ENCODE data around the gene ABAT. TPM values are rescaled to one million over a fixed set of nuclear protein-coding genes. Genes with fewer than 3 reads are reported as not detected.

ABAT gene
- total RNA-seq: 1 to 10 TPM; 2.9 to 3.0 TPM

DNA sequence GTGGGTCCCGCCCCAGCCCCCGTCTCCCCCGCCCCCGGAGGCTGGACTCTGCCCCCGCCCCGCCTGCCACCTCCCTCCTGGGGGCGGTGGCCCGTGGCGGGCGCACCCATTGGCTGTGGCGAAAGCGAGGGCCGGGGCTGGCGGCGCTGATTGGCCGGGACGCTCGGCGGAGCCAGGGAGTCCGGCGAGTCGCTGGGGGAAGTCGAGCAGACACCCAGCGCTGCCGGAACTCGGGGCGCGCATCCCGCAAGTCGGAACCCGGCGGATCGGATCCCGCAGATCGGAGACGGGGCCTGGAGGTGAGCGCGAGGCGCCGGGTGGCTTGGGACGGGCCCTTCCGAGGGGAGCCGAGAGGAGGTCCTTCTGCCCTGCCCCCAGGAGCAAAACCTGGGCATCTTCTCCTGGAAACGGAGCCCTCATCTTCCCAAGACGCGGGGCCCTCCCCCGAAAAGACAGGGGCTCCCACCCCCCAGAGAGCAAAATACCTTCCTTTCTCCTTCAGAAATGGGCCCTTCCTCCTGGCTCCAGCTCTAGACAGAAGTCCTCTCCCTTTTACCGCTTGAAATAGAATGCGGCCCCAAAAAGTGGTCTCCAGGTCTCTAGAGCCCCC lies at the start of gene ABAT:
TSS of gene ABAT (plus strand) at position 205 of the 610 bp plus-strand sequence. CDS start 61,123 bp downstream, outside the sequence.
- CTCF ChIA-PET: interaction anchor here (1.2 to 2.7 kb wide), 5 partner anchors 30 to 335 kb away, joined by 3 to 7 read pairs (median 3); no protein-coding TSS in a partner anchor
- peaks cover 19% of the 10 kb centered on the region for H3K4me1 Mint-ChIP-seq (ENCODE audit: low read depth)

DNA sequence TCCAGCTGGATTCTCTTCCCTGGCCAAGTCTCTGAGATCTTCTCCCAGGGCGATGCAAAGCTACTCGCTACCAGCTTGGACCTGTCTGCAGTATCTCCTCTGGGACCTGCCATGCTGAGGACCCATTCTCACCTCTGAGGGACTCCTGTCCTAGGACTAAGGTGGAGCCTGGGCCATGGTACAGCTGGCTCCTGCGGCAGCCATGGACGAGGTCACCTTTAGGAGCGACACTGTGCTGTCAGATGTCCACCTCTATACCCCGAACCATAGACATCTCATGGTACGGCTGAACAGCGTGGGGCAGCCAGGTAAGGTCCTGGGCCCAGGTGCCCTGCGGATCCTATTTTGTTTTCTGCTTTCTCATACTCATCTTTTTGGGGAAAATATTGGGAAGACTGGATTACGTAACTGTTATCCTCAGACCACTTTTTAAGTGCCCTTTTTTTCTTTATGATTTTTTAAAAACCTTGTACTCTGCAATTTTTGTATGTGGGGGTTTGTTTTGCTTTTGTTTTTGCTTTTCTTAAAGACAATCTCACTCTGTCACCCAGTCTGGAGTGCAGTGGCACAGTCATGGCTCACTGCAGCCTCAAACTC lies 48.8 kb upstream of the ABAT start:
- no peak for ATAC-seq
- ChIA-PET CTCF (no interaction called here), POLR2A (no interaction called here)
- no peak for DNase-seq
- Mint-ChIP-seq H3K4me3 (no peak overlapping the region), H3K27me3 (ENCODE audit: low read depth) (no peaks in the 10 kb centered on the region), H3K27ac (no peak overlapping the region), H3K36me3 (ENCODE audit: low read depth) (peaks cover 40% of the 10 kb centered on the region), H3K9me3 (ENCODE audit: insufficient read depth) (no peaks in the 10 kb centered on the region), H3K4me1 (ENCODE audit: low read depth) (peaks cover 33% of the 10 kb centered on the region)

More for the DNA sequence above, at the start of gene ABAT:
- Mint-ChIP-seq H3K36me3 (ENCODE audit: low read depth) (no peaks in the 10 kb centered on the region), H3K4me3 (peak within 1 kb of the TSS; percentile 79), H3K27ac (peak within 1 kb of the TSS; percentile 68), H3K9me3 (ENCODE audit: insufficient read depth) (no peaks in the 10 kb centered on the region), H3K27me3 (ENCODE audit: low read depth) (no peaks in the 10 kb centered on the region)
- POLR2A ChIA-PET: interaction anchor here (0.6 to 0.7 kb wide), 2 partner anchors 27 to 240 kb away, joined by 3 to 6 read pairs; no protein-coding TSS in a partner anchor
- ATAC-seq (peak; percentile 100), DNase-seq (peak; percentile 92)

DNA sequence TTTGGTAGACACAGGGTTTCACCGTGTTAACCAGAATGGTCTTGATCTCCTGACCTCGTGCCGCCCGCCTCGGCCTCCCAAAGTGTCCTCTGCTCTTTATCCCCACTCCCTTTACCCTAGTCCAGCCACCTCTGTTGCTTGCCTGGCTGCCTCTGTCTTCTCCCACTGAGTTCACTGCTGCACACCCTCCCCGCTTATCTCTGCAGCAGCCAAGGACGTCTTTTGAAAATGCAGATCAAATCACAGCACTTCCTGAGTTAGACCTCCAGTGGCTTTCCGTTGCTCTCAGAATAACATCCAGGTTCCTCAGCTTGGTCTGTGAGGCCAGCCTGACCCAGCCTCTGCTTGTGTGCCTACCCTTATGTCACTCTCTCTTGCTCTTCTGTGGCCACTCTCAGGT lies 47.5 kb upstream of the ABAT start:
- POLR2A ChIA-PET: no interaction called here
- H3K27ac Mint-ChIP-seq: no peak overlapping the region
- DNase-seq: no peak
- H3K4me3 Mint-ChIP-seq: no peak overlapping the region
- CTCF ChIA-PET: interaction anchor here (0.7 kb wide), 1 partner anchor 33 kb away, joined by 3 read pairs; no protein-coding TSS in a partner anchor
- H3K4me1 Mint-ChIP-seq (ENCODE audit: low read depth): peaks cover 29% of the 10 kb centered on the region
- peaks cover 50% of the 10 kb centered on the region for H3K36me3 Mint-ChIP-seq (ENCODE audit: low read depth)
- no peaks in the 10 kb centered on the region for H3K9me3 Mint-ChIP-seq (ENCODE audit: insufficient read depth)
- no peak for ATAC-seq
- H3K27me3 Mint-ChIP-seq (ENCODE audit: low read depth): no peaks in the 10 kb centered on the region

DNA sequence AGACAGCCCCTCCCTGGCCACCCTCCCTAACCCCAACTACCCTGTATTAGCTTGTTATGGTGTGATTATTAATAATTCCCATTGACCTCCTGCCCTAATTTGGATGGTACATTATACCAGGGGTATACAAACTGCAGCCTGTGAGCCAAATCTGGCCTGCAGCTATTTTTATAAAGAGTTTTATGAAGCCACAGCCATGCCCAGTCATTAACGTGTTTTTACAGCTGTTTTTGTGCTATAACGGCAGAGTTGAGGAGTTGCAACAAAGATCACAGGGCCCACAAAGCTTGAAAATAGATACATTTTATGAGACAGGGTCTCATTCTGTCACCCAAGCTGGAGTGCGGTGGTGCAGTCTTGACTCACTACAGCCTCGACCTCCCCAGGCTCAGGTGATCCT lies 47.0 kb upstream of the ABAT start:
- ChIA-PET POLR2A (no interaction called here), CTCF (interaction anchor here (0.7 kb wide), 1 partner anchor 33 kb away, joined by 3 read pairs; no protein-coding TSS in a partner anchor)

DNA sequence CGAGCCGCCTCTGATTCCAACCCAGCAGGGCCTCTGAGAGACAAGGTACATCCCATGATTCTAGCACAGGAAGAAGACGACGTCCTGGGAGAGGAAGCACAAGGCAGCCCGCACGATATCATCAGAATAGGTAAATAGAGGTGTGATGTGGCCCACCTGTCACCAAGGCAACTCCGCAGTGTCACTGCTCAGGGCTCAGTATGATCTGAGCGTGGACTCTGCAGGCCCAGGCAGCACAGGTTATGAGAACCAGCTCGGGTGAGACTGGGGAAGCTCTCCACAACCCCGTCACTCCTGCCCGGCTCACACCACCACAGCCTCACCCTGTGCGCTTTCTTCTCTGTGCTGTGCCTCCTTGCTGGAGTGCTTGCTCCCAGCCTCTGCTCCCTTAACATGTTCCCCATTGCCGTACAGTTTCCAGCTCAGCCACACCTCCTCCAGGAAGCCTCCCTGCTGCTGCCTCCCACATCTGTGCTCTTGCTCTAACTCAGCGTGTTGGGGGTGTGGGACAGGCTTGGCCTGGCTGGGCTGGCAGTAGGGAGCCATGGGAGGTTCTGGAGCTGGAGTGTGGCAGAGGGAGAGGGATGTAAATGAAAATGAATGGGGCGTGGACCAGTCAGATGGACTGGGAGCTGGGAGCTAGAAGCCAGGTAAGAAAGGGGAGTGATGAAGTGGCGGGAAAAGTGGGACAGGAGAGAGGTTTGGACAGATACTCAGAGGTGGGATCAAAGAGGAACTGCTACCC lies 45.3 kb upstream of the ABAT start:
- no peaks in the 10 kb centered on the region for H3K27me3 Mint-ChIP-seq (ENCODE audit: low read depth)
- ChIA-PET CTCF (interaction anchor here (1.2 kb wide), 1 partner anchor 15 kb away, joined by 3 read pairs; no protein-coding TSS in a partner anchor), POLR2A (no interaction called here)
- ATAC-seq (no peak), DNase-seq (no peak)
- H3K36me3 Mint-ChIP-seq (ENCODE audit: low read depth): peaks cover 58% of the 10 kb centered on the region
- no peak overlapping the region for H3K27ac Mint-ChIP-seq
- no peaks in the 10 kb centered on the region for H3K9me3 Mint-ChIP-seq (ENCODE audit: insufficient read depth)
- H3K4me1 Mint-ChIP-seq (ENCODE audit: low read depth): peaks cover 18% of the 10 kb centered on the region
- H3K4me3 Mint-ChIP-seq: no peak overlapping the region

More for the DNA sequence above, 47.0 kb upstream of the ABAT start:
- Mint-ChIP-seq H3K27me3 (ENCODE audit: low read depth) (no peaks in the 10 kb centered on the region), H3K4me1 (ENCODE audit: low read depth) (peaks cover 25% of the 10 kb centered on the region), H3K36me3 (ENCODE audit: low read depth) (peaks cover 54% of the 10 kb centered on the region), H3K9me3 (ENCODE audit: insufficient read depth) (no peaks in the 10 kb centered on the region), H3K27ac (no peak overlapping the region), H3K4me3 (no peak overlapping the region)
- DNase-seq (no peak), ATAC-seq (no peak)

DNA sequence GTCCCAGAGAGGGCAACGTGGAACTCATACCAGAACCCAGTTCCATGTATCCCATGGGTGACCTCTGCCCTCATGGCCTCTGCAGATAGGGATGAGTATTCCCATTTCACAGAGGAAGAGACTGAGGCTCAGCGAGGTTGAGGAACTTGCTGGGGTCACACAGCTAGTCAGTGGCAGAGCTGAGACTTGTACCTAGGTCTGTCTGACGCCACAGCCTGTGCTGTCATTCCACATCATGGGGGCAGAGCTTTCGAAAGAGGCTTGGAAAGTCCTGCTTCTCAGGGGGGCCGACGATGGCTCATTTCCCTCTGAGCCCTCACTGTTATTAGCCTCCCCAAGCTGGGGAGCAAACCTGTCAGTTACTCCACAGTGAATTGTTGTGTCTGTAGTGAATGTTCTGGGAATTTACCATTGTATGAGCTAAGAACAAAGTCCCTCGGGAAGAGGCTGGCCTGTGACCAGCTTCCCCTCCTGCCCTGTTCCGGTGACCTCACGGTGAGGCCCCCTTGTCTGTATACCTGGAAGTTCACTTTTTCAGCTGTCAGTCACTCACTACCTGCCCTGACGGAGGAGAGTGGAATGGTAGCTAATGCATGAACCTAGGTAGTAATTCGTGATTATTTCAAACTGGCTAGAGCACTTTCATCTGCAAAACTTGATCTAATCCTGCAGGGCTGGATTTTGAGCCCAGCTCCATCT lies 44.0 kb upstream of the ABAT start:
- no peaks in the 10 kb centered on the region for H3K9me3 Mint-ChIP-seq (ENCODE audit: insufficient read depth)
- H3K4me1 Mint-ChIP-seq (ENCODE audit: low read depth): peaks cover 18% of the 10 kb centered on the region
- no peak overlapping the region for H3K4me3 Mint-ChIP-seq
- no peak for ATAC-seq
- ChIA-PET POLR2A (no interaction called here), CTCF (interaction anchor here (0.8 kb wide), 1 partner anchor 13 kb away, joined by 3 read pairs; no protein-coding TSS in a partner anchor)
- no peak overlapping the region for H3K27ac Mint-ChIP-seq
- H3K36me3 Mint-ChIP-seq (ENCODE audit: low read depth): peaks cover 61% of the 10 kb centered on the region
- no peak for DNase-seq
- H3K27me3 Mint-ChIP-seq (ENCODE audit: low read depth): no peaks in the 10 kb centered on the region

DNA sequence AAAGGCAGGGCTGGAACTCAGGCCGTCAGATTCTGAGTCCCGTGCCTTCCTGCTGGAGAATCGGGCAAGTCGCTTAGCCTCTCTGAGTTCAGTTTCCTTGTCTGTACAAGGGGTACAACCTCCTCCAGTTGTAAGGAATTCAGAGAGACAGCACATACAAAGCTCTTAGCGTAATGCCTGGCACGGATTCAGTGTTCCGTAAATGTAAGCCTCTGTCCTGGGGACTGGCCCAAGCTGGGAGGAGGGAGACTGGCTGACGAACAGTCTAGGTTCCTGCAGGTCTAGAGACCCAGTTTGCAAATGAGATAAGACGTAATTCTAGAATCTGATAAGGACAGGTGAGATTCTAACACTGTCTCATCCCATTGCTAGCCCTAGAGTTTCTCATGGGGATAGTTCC lies 43.0 kb upstream of the ABAT start:
- no peaks in the 10 kb centered on the region for H3K9me3 Mint-ChIP-seq (ENCODE audit: insufficient read depth)
- ChIA-PET CTCF (no interaction called here), POLR2A (no interaction called here)
- H3K27me3 Mint-ChIP-seq (ENCODE audit: low read depth): no peaks in the 10 kb centered on the region
- DNase-seq: no peak
- H3K4me3 Mint-ChIP-seq: no peak overlapping the region
- H3K27ac Mint-ChIP-seq: no peak overlapping the region
- H3K4me1 Mint-ChIP-seq (ENCODE audit: low read depth): peaks cover 18% of the 10 kb centered on the region
- ATAC-seq: no peak
- peaks cover 59% of the 10 kb centered on the region for H3K36me3 Mint-ChIP-seq (ENCODE audit: low read depth)

DNA sequence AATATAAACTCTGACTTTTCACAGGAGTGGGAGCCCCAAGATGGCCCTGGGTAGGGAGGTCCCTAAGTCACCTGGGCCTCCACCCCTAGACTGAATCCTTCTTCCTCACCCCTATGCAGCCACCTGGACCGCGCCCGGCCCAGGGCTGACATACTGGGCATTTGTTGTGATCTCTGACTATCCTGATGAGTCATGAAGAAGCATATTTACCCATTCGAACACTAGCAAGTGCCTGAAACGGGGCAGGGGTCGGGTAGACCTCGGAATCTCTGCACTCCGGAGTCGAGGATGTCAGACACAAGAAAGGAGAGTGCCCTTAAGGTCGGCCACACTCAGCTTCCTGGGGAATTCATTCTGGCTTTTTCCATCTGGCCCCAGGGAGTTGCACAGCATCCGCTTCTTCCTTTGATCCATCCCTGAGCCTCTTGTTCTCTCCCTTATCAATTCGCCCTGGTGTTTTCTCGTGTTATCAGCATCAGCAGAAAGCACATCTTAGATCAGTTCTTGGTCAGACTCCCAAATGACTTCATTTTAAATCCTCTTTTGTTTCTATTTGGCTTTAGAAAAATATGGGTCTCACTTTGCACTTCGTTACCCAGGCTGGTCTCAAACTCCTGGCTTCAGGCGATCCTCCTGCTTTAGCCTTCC lies 42.5 kb upstream of the ABAT start:
- H3K27ac Mint-ChIP-seq: no peak overlapping the region
- H3K27me3 Mint-ChIP-seq (ENCODE audit: low read depth): no peaks in the 10 kb centered on the region
- ATAC-seq (no peak), DNase-seq (no peak)
- ChIA-PET CTCF (no interaction called here), POLR2A (no interaction called here)
- peaks cover 17% of the 10 kb centered on the region for H3K4me1 Mint-ChIP-seq (ENCODE audit: low read depth)
- peaks cover 60% of the 10 kb centered on the region for H3K36me3 Mint-ChIP-seq (ENCODE audit: low read depth)
- no peak overlapping the region for H3K4me3 Mint-ChIP-seq
- no peaks in the 10 kb centered on the region for H3K9me3 Mint-ChIP-seq (ENCODE audit: insufficient read depth)

DNA sequence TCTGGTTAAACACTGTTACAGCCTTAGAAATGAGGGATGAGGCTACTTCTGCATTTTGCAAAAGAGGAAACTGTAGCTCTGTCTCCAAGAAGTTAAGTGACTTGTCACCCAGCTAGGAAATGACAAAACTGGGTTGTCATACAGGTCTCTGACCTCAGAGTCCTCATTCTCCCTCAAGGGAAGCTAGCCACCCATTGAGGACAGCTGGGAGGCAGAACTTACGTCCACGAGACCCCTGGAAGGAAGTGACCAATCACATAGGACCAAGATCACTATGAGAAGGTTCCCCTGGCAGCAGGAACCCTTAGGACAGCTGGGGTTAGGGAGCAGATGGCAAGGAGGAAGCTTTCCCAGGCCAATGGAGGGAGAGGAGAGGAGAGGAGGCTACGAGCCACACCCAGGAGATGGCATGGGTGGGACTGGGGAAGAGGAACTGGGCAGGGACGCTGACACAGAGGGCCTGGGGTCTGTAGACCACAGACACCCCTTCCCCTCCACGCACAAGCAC lies 41.7 kb upstream of the ABAT start:
- no peak overlapping the region for H3K27ac Mint-ChIP-seq
- peaks cover 16% of the 10 kb centered on the region for H3K4me1 Mint-ChIP-seq (ENCODE audit: low read depth)

DNA sequence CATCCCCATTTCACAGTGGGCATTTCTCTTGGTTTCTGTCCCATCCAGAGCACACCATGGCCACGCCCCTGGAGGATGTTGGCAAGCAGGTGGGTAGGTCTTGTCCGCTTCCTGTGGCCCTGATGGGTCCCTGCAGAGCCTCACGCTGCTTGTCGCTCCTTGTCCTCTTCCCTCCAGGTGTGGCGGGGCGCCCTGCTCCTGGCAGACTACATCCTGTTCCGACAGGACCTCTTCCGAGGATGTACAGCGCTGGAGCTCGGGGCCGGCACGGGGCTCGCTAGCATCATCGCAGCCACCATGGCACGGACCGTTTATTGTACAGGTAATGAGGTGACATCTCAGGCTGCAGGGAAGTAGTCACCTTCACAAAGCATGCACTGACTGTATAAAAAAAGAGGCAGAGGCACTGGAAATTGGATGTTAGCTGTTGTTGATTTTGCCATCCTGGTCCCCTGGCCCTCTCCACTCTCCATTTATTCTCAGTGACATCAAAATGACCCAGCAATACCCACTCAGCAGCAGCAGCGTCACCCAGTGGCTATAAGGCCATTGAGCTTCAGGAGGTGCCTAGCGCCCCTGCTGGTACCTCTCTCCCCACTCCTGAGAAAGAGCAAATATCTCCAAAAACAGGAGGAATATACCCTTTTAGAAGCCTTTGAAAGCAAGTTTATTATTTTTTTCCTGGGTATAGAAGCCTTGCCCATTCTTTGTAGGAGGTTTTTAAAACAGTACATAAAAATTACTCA lies 39.3 kb upstream of the ABAT start:
- ATAC-seq (no peak), DNase-seq (no peak)
- Mint-ChIP-seq H3K4me3 (no peak overlapping the region), H3K4me1 (ENCODE audit: low read depth) (peaks cover 3% of the 10 kb centered on the region), H3K9me3 (ENCODE audit: insufficient read depth) (no peaks in the 10 kb centered on the region), H3K36me3 (ENCODE audit: low read depth) (peaks cover 31% of the 10 kb centered on the region), H3K27ac (no peak overlapping the region), H3K27me3 (ENCODE audit: low read depth) (no peaks in the 10 kb centered on the region)
- CTCF ChIA-PET: interaction anchor here (1.6 kb wide), 1 partner anchor 9 kb away, joined by 6 read pairs; no protein-coding TSS in a partner anchor
- POLR2A ChIA-PET: no interaction called here

More for the DNA sequence above, 41.7 kb upstream of the ABAT start:
- Mint-ChIP-seq H3K4me3 (no peak overlapping the region), H3K27me3 (ENCODE audit: low read depth) (no peaks in the 10 kb centered on the region), H3K36me3 (ENCODE audit: low read depth) (peaks cover 53% of the 10 kb centered on the region), H3K9me3 (ENCODE audit: insufficient read depth) (no peaks in the 10 kb centered on the region)
- ATAC-seq (no peak), DNase-seq (no peak)
- POLR2A ChIA-PET: no interaction called here
- CTCF ChIA-PET: no interaction called here

DNA sequence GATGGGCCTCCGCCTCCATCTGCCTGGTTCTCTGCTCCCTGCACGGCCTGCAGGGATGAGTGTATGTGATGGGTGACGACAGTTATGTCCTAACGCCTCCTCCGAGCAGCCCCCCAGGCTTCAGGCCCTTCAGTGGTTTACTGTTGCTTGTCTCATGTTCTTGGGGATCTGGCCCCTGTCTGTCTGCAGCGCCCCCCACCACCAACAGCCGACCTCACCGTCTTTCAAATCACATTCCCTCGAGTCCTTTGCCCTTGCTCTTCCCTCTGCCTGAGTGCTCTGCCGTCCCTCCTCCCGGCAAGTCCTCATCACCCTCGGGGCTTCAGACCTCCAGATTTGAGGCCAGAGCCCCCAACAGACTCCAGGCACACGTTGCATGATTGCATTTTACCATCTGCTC lies 34.7 kb upstream of the ABAT start:
- Mint-ChIP-seq H3K9me3 (ENCODE audit: insufficient read depth) (no peaks in the 10 kb centered on the region), H3K4me1 (ENCODE audit: low read depth) (peaks cover 8% of the 10 kb centered on the region), H3K27ac (no peak overlapping the region), H3K4me3 (no peak overlapping the region), H3K27me3 (ENCODE audit: low read depth) (no peaks in the 10 kb centered on the region), H3K36me3 (ENCODE audit: low read depth) (peaks cover 45% of the 10 kb centered on the region)
- CTCF ChIA-PET: no interaction called here
- DNase-seq (no peak), ATAC-seq (no peak)
- POLR2A ChIA-PET: no interaction called here
